ENCODE measurements around the gene NCKAP5L. TPM values are rescaled to one million over a fixed set of nuclear protein-coding genes. Genes with fewer than 3 reads are reported as not detected.

The NCKAP5L gene
- total RNA-seq, 1 experiment from 2014 or later: 20.9 TPM

- no peaks in the 10 kb centered on the region for H3K27me3 ChIP-seq (ENCODE audit: insufficient read depth, low read depth)
- H3K79me2 ChIP-seq (ENCODE audit: low read depth): peaks cover 16% of the 10 kb centered on the region; the same call in 1 of the 2 replicates
- POLR2A ChIA-PET (ENCODE audit: unreplicated experiment): no interaction called here
- H3F3A ChIP-seq (ENCODE audit: insufficient read depth, low read depth): no peaks in the 10 kb centered on the region
- intact Hi-C loops (cut with micrococcal nuclease; ENCODE audit: unreplicated experiment): no loop called here
- no peak overlapping the region for H3K4me2 ChIP-seq
- no peak overlapping the region for H3K4me3 ChIP-seq
- no peak overlapping the region for H2AFZ ChIP-seq
- H3K9me3 ChIP-seq (ENCODE audit: insufficient read depth, low read depth): no peaks in the 10 kb centered on the region
- no TSS peak for BruUV-seq (replicated peaks)
- no peak overlapping the region for H3K27ac ChIP-seq
- CTCF ChIA-PET: interaction anchor here (0.7 kb wide), 1 partner anchor 10 kb away, joined by 3 read pairs; no protein-coding TSS in a partner anchor
- TF ChIP-seq EZH2 (IDR thresholded peaks at IDR 0.05; ENCODE audit: low read depth): no peak
- TF ChIP-seq CTCF (conservative IDR thresholded peaks at IDR 0.05): no peak
- no peaks in the 10 kb centered on the region for H3K36me3 ChIP-seq (ENCODE audit: low read depth)
- H4K20me1 ChIP-seq (ENCODE audit: insufficient read depth): peaks cover 17% of the 10 kb centered on the region
- H3K9me2 ChIP-seq (ENCODE audit: insufficient read depth): no peaks in the 10 kb centered on the region
- no peak for DNase-seq
- H3K4me1 ChIP-seq (replicated peaks; ENCODE audit: insufficient read depth): no peaks in the 10 kb centered on the region; the same call in 1 of the 2 replicates
Observed at GRCh38 chr12:49821373-49822287, 6.6 kb downstream of the NCKAP5L start.

DNA sequence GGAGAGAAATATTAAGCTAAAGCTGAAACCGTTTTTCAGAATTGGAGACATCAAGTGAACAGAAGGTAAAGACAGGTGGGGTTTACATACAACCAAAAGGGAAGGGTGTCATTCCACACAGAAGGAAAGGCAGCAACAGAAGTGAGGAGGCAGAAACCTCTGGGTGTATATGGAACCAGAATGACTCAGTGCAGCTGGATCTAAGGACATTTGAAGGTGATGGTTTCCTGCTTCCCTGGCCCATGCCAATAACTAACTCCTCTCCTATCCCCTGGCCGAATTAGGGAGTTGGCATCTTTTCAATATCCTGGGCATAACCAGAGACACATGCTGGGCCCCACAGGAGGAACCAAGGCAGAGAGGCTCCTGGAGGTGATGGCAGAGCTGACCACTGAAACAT lies 8.4 kb downstream of the NCKAP5L start:
- POLR2A ChIA-PET (ENCODE audit: unreplicated experiment): interaction anchor here (0.5 to 0.7 kb wide), 3 partner anchors 226 to 894 kb away, joined by 9 to 24 read pairs (median 20); no protein-coding TSS in a partner anchor
- Histone ChIP-seq H3K9me2 (ENCODE audit: insufficient read depth) (no peaks in the 10 kb centered on the region), H2AFZ (no peak overlapping the region), H3K9me3 (ENCODE audit: insufficient read depth, low read depth) (no peaks in the 10 kb centered on the region), H3F3A (ENCODE audit: insufficient read depth, low read depth) (no peaks in the 10 kb centered on the region), H3K4me2 (no peak overlapping the region), H4K20me1 (ENCODE audit: insufficient read depth) (peaks cover 7% of the 10 kb centered on the region), H3K36me3 (ENCODE audit: low read depth) (no peaks in the 10 kb centered on the region), H3K79me2 (ENCODE audit: low read depth) (peaks cover 8% of the 10 kb centered on the region; the same call in 1 of the 2 replicates), H3K27me3 (ENCODE audit: insufficient read depth, low read depth) (no peaks in the 10 kb centered on the region), H3K27ac (no peak overlapping the region), H3K4me3 (no peak overlapping the region), H3K4me1 (replicated peaks; ENCODE audit: insufficient read depth) (no peaks in the 10 kb centered on the region; the same call in 1 of the 2 replicates)
- CTCF ChIA-PET: no interaction called here
- intact Hi-C loops (cut with micrococcal nuclease; ENCODE audit: unreplicated experiment): no loop called here
- no TSS peak for BruUV-seq (replicated peaks)
- DNase-seq: no peak
- TF ChIP-seq EZH2 (IDR thresholded peaks at IDR 0.05; ENCODE audit: low read depth) (no peak), CTCF (conservative IDR thresholded peaks at IDR 0.05) (no peak)

DNA sequence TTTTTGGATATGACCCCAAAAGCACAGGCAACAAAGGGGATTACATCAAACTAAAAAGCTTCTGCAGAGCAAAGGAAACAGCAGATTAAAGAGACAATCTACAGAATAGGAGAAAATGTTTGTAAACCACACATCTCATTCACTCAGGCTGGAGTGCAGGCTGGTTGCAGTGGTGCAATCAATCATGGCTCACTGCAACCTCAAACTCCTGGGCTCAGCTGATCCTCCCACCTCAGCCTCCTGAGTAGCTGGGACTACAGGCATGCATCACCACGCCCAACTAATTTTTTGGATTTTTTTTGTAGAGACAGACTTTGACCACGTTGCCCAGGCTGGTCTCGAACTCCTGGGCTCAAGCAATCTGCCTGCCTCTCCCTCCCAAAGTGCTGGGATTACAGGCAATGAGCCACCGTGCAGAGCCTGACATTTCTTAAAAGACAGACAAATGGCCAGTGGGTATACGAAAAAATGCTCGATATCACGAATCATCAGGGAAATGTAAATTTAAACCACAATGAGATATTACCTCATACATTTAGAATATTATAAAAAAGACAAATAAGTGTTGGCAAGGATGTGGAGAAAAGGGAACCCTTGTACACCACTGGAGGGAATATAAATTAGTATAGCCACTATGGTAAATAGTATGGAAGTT lies 9.8 kb downstream of the NCKAP5L start:
- Histone ChIP-seq H3K27ac (no peak overlapping the region), H3K4me2 (no peak overlapping the region), H4K20me1 (ENCODE audit: insufficient read depth) (peaks cover 7% of the 10 kb centered on the region), H3K36me3 (ENCODE audit: low read depth) (no peaks in the 10 kb centered on the region), H3K4me1 (replicated peaks; ENCODE audit: insufficient read depth) (no peaks in the 10 kb centered on the region; the same call in 1 of the 2 replicates), H3K79me2 (ENCODE audit: low read depth) (0 out of 2 replicates have a peak, but pooled peaks cover 3% of the 10 kb centered on the region), H3K9me3 (ENCODE audit: insufficient read depth, low read depth) (no peaks in the 10 kb centered on the region), H3F3A (ENCODE audit: insufficient read depth, low read depth) (no peaks in the 10 kb centered on the region), H2AFZ (no peak overlapping the region), H3K9me2 (ENCODE audit: insufficient read depth) (no peaks in the 10 kb centered on the region), H3K4me3 (no peak overlapping the region), H3K27me3 (ENCODE audit: insufficient read depth, low read depth) (no peaks in the 10 kb centered on the region)
- CTCF ChIA-PET: no interaction called here
- no peak for DNase-seq
- POLR2A ChIA-PET (ENCODE audit: unreplicated experiment): interaction anchor here (0.6 kb wide), 1 partner anchor 147 kb away, joined by 5 read pairs; no protein-coding TSS in a partner anchor
- no TSS peak for BruUV-seq (replicated peaks)
- intact Hi-C loops (cut with micrococcal nuclease; ENCODE audit: unreplicated experiment): no loop called here
- TF ChIP-seq EZH2 (IDR thresholded peaks at IDR 0.05; ENCODE audit: low read depth) (no peak), CTCF (conservative IDR thresholded peaks at IDR 0.05) (no peak)
